GM23338 (cell line): ENCODE measurements around the gene PCGF3. TPM values are rescaled to one million over a fixed set of nuclear protein-coding genes. Genes with fewer than 3 reads are reported as not detected.
A peak's percentile ranks its signal among the peaks of the same experiment; 100 is the strongest.

Experiments used
- ATAC-seq: fragments of 200-7000 bp; cut with Tn5 transposase; 3 replicates; pipeline ENCODE4 v1.9.1; 2020
- DNase-seq: peaks from one replicate; pipeline ENCODE4 v3.0.0-alpha.2; 2015; ENCODE audit warnings: low spot score
- H2AFZ ChIP-seq: fragments of 200-600 bp; sonication (generic); 2 replicates; pipeline ENCODE4 v1.8.0; 2016; ENCODE audit warnings: antibody characterized with exemption, mild to moderate bottlenecking, moderate library complexity
- H3F3A ChIP-seq: fragments of 200-600 bp; sonication (generic); replicated peaks from 2 replicates; pipeline ENCODE4 v1.8.0; 2017; ENCODE audit warnings: antibody characterized with exemption, mixed run types, low read depth
- H3K27ac ChIP-seq: fragments of 200-600 bp; sonication (generic); 2 replicates; pipeline ENCODE4 v1.6.1; 2016; ENCODE audit warnings: low read depth
- H3K27me3 ChIP-seq: fragments of 200-600 bp; sonication (generic); 2 replicates; pipeline ENCODE4 v1.8.0; 2016; ENCODE audit warnings: mild to moderate bottlenecking, mixed run types, moderate library complexity; ENCODE audit not compliant: insufficient read depth
- H3K36me3 ChIP-seq: fragments of 200-600 bp; sonication (generic); 2 replicates; pipeline ENCODE4 v1.8.0; 2016; ENCODE audit warnings: mild to moderate bottlenecking; ENCODE audit not compliant: insufficient read depth
- H3K4me1 ChIP-seq: fragments of 200-600 bp; sonication (generic); 2 replicates; pipeline ENCODE4 v1.8.0; 2016; ENCODE audit warnings: mild to moderate bottlenecking, moderate library complexity; ENCODE audit not compliant: insufficient read depth
- H3K4me2 ChIP-seq: fragments of 200-600 bp; sonication (generic); 2 replicates; pipeline ENCODE4 v1.7.1; 2017; ENCODE audit warnings: mixed run types
- H3K4me3 ChIP-seq: fragments of 200-600 bp; sonication (generic); 2 replicates; pipeline ENCODE4 v1.6.1; 2016; ENCODE audit warnings: mixed run types
- H3K79me2 ChIP-seq: fragments of 200-600 bp; sonication (generic); replicated peaks from 2 replicates; pipeline ENCODE4 v1.8.0; 2017; ENCODE audit warnings: mild to moderate bottlenecking; ENCODE audit not compliant: insufficient read depth
- H3K9me2 ChIP-seq: fragments of 200-600 bp; sonication (generic); 2 replicates; pipeline ENCODE4 v1.8.0; 2017; ENCODE audit not compliant: insufficient read depth
- H4K20me1 ChIP-seq: fragments of 200-600 bp; sonication (generic); replicated peaks from 2 replicates; pipeline ENCODE4 v1.8.0; 2017; ENCODE audit warnings: mild to moderate bottlenecking; ENCODE audit not compliant: insufficient read depth
- H3K27ac Mint-ChIP-seq: 2 replicates; pipeline ENCODE4 v1.8.0; 2020; ENCODE audit warnings: inconsistent platforms, mild to moderate bottlenecking, moderate library complexity, mixed read lengths
- H3K27me3 Mint-ChIP-seq: 3 replicates; pipeline ENCODE4 v1.8.0; 2022; ENCODE audit warnings: low read depth, mild to moderate bottlenecking, moderate library complexity, mixed read lengths, inconsistent platforms; ENCODE audit not compliant: insufficient read depth, poor library complexity
- H3K36me3 Mint-ChIP-seq: 3 replicates; pipeline ENCODE4 v1.8.0; 2021; ENCODE audit warnings: low read depth, mild to moderate bottlenecking, inconsistent platforms, moderate library complexity, mixed read lengths
- H3K4me1 Mint-ChIP-seq: 3 replicates; pipeline ENCODE4 v1.8.0; 2020; ENCODE audit warnings: mild to moderate bottlenecking, inconsistent platforms, mixed read lengths
- H3K4me3 Mint-ChIP-seq: 3 replicates; pipeline ENCODE4 v1.8.0; 2021; ENCODE audit warnings: moderate library complexity, mild to moderate bottlenecking, inconsistent platforms, mixed read lengths
- H3K9me3 Mint-ChIP-seq: 3 replicates; pipeline ENCODE4 v1.8.0; 2020; ENCODE audit warnings: moderate library complexity, mild to moderate bottlenecking, inconsistent platforms, mixed read lengths
- CREB1 ChIP-seq: fragments of 250-450 bp; sonication (Bioruptor Pico); IDR thresholded peaks from 2 replicates; pipeline ENCODE4 v1.5.0; 2020; ENCODE audit warnings: low read depth, mild to moderate bottlenecking, moderate library complexity
- CTCF ChIP-seq, 2 experiments: fragments of 200-600 bp in 1 of 2; sonication (generic) in 1 of 2; conservative IDR thresholded peaks; 2 replicates each; pipeline versions ENCODE4 v1.5.1 to v1.6.1; 2016 to 2017; ENCODE audit warnings: antibody characterized with exemption in 2 of 2, low read depth in 2 of 2, mild to moderate bottlenecking in 2 of 2, moderate library complexity in 1 of 2
- ETS1 ChIP-seq: IDR thresholded peaks from 2 replicates; pipeline ENCODE4 v1.6.1; 2016; ENCODE audit warnings: antibody characterized with exemption
- EZH2phosphoT487 ChIP-seq: fragments of 200-600 bp; sonication (generic); IDR thresholded peaks from one replicate; pipeline ENCODE4 v1.8.1; 2018; ENCODE audit warnings: antibody characterized with exemption; ENCODE audit not compliant: unreplicated experiment
- JUNB ChIP-seq: IDR thresholded peaks from one replicate; pipeline ENCODE4 v1.6.1; 2016; ENCODE audit warnings: antibody characterized with exemption; ENCODE audit not compliant: unreplicated experiment
- NANOG ChIP-seq: IDR thresholded peaks from 2 replicates; pipeline ENCODE4 v1.6.1; 2016; ENCODE audit warnings: antibody characterized with exemption, borderline replicate concordance
- ZNF114 ChIP-seq: fragments of 250-450 bp; sonication (Bioruptor Pico); IDR thresholded peaks from 2 replicates; pipeline ENCODE4 v1.5.0; 2020; ENCODE audit warnings: mild to moderate bottlenecking, moderate library complexity
- ZNF331 ChIP-seq: fragments of 250-450 bp; sonication (Bioruptor Pico); IDR thresholded peaks from 2 replicates; pipeline ENCODE4 v1.5.0; 2020; ENCODE audit warnings: low read depth, mild to moderate bottlenecking, moderate library complexity
- polyA plus RNA-seq: library from polyadenylated mRNA; unstranded; fragments of >200 nt; fragmentation: Nextera tagmentation; extraction: Ambion mirVana; gene quantifications from 2 replicates; pipeline ENCODE4 v1.2.1, GENCODE V29; 2016
- total RNA-seq: library from RNA; depleted of rRNA; stranded (reverse); fragments of >200 nt; shearing (Covaris generic); gene quantifications from 2 replicates; pipeline ENCODE4 v1.2.3, GENCODE V29; 2014

PCGF3 gene
- total and polyA plus RNA-seq, 2 experiments from 2014 or later: 33.1 to 49.0 TPM

- H3K4me3 ChIP-seq: no peak overlapping the region
- H3K79me2 ChIP-seq: no peaks in the 10 kb centered on the region
- peak; percentile 92 for DNase-seq
- no peak overlapping the region for H3K4me2 ChIP-seq
- peaks cover 13% of the 10 kb centered on the region for H3K4me1 Mint-ChIP-seq
- H3K4me1 ChIP-seq: no peaks in the 10 kb centered on the region
- H3K27ac Mint-ChIP-seq: no peak overlapping the region
- no peak overlapping the region for H3K27ac ChIP-seq
- no peaks in the 10 kb centered on the region for H3K36me3 ChIP-seq
- TF ChIP-seq CTCF (conservative IDR thresholded peaks at IDR 0.05; ENCODE audit: low read depth in 2 of 2): peak; percentile 79 to 95
- TF ChIP-seq NANOG: no peak
- TF ChIP-seq CREB1 (CRISPR knock-in tag): peak; percentile 52; the same call in 1 of the 2 replicates
- no peak overlapping the region for H2AFZ ChIP-seq
- H3K4me3 Mint-ChIP-seq: no peak overlapping the region
- peaks cover 14% of the 10 kb centered on the region for H3K27me3 Mint-ChIP-seq
- H3F3A ChIP-seq: peaks cover 7% of the 10 kb centered on the region; the same call in 1 of the 2 replicates
- no peaks in the 10 kb centered on the region for H3K9me2 ChIP-seq
- no peaks in the 10 kb centered on the region; the same call in 1 of the 3 replicates for H3K9me3 Mint-ChIP-seq
- ATAC-seq: peak; percentile 54
- no peaks in the 10 kb centered on the region; the same call in 2 of the 3 replicates for H3K36me3 Mint-ChIP-seq
- no peaks in the 10 kb centered on the region for H4K20me1 ChIP-seq
- H3K27me3 ChIP-seq: no peaks in the 10 kb centered on the region
Measured at GRCh38 chr4:683982-684622, 21.5 kb upstream of the PCGF3 start.

- no peak overlapping the region for H3K27ac ChIP-seq
- no peaks in the 10 kb centered on the region for H3K9me2 ChIP-seq
- H3F3A ChIP-seq: peaks cover 10% of the 10 kb centered on the region; the same call in 1 of the 2 replicates
- H3K36me3 Mint-ChIP-seq: no peaks in the 10 kb centered on the region; the same call in 2 of the 3 replicates
- no peaks in the 10 kb centered on the region for H3K36me3 ChIP-seq
- ATAC-seq (no peak), DNase-seq (no peak)
- H3K4me2 ChIP-seq: no peak overlapping the region
- no peak overlapping the region for H3K27ac Mint-ChIP-seq
- H3K79me2 ChIP-seq: no peaks in the 10 kb centered on the region
- no peaks in the 10 kb centered on the region for H3K27me3 ChIP-seq
- no peaks in the 10 kb centered on the region; the same call in 1 of the 3 replicates for H3K9me3 Mint-ChIP-seq
- H4K20me1 ChIP-seq: no peaks in the 10 kb centered on the region
- no peak overlapping the region for H3K4me3 Mint-ChIP-seq
- H2AFZ ChIP-seq: no peak overlapping the region
- peaks cover 12% of the 10 kb centered on the region for H3K27me3 Mint-ChIP-seq
- peaks cover 15% of the 10 kb centered on the region for H3K4me1 Mint-ChIP-seq
- peaks cover 6% of the 10 kb centered on the region for H3K4me1 ChIP-seq
- no peak overlapping the region for H3K4me3 ChIP-seq
- TF ChIP-seq JUNB (no peak), ZNF114 (CRISPR knock-in tag) (no peak), NANOG (no peak), EZH2phosphoT487 (no peak), ZNF331 (CRISPR knock-in tag) (no peak), CTCF (conservative IDR thresholded peaks at IDR 0.05; ENCODE audit: low read depth in 2 of 2) (no peak), ETS1 (no peak)
Measured at GRCh38 chr4:684623-685327, 20.9 kb upstream of the PCGF3 start.
